Fibroblast of lung (primary cell): Measurements from ENCODE around the gene SMG6.

Experiments
- CTCF ChIP-seq, 2 donors: IDR thresholded peaks in 1 of 2; conservative IDR thresholded peaks in 1 of 2; 1 replicate in 1 of 2; 2 replicates in 1 of 2; pipeline ENCODE4 v1.5.1; 2011 to 2012; ENCODE audit warnings: low read length in 2 of 2, control low read depth in 1 of 2, inconsistent platforms in 1 of 2, low read depth in 1 of 2, mild to moderate bottlenecking in 1 of 2
- EZH2 ChIP-seq: IDR thresholded peaks from 2 replicates; pipeline ENCODE4 v1.5.1; 2012; ENCODE audit warnings: low read length, control low read depth, mild to moderate bottlenecking; ENCODE audit errors: missing control alignments

- no peak for TF ChIP-seq CTCF (conservative IDR thresholded peaks at IDR 0.05 in 1 of 2, IDR thresholded peaks at IDR 0.05 in 1 of 2; ENCODE audit: low read depth in 1 of 2, low read length in 2 of 2)
- TF ChIP-seq EZH2, result no peak
These were observed 80.5 kb downstream of the SMG6 start for GRCh38 chr17:2222901-2223616.
